OCI-LY3 (cell line): ENCODE data around the gene OR51G1.

ENCODE experiments used
- EZH2phosphoT487 ChIP-seq: fragments of 200-600 bp; shearing (Covaris generic); IDR thresholded peaks from 2 replicates; pipeline ENCODE4 v1.6.1; 2018; ENCODE audit warnings: antibody characterized with exemption, mixed run types, low read depth
- TF ChIP-seq, protein P1 (sequence below): fragments of 200-600, 300-600 bp; sonication (generic); IDR thresholded peaks from 2 replicates; pipeline ENCODE4 v1.5.1; 2014; ENCODE audit warnings: antibody characterized with exemption, low read length, low read depth

DNA sequence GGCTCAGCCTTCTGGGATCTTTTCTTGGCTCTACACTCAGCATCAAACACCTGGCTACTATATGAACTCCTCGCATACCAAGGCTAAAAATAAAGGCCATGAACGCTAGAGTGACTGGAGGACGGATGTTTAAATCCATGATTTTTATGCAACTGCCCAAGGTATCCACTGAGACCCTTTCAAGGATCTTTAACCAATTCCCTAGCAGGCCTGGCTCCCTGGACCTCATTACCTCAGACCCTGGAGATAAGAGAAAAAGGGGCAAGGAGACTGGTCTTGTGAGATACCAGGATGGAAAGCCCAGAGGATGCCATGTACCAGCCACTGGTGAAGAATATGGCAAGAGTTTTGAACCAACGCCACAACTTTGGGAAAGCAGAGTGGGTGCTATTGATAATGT lies 4.9 kb downstream of the OR51G1 start, which contains the start of gene OR51G2:
- TF ChIP-seq, protein P1, sequence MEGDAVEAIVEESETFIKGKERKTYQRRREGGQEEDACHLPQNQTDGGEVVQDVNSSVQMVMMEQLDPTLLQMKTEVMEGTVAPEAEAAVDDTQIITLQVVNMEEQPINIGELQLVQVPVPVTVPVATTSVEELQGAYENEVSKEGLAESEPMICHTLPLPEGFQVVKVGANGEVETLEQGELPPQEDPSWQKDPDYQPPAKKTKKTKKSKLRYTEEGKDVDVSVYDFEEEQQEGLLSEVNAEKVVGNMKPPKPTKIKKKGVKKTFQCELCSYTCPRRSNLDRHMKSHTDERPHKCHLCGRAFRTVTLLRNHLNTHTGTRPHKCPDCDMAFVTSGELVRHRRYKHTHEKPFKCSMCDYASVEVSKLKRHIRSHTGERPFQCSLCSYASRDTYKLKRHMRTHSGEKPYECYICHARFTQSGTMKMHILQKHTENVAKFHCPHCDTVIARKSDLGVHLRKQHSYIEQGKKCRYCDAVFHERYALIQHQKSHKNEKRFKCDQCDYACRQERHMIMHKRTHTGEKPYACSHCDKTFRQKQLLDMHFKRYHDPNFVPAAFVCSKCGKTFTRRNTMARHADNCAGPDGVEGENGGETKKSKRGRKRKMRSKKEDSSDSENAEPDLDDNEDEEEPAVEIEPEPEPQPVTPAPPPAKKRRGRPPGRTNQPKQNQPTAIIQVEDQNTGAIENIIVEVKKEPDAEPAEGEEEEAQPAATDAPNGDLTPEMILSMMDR, result no peak
- TF ChIP-seq EZH2phosphoT487, result no peak
